Esophagus muscularis mucosa (tissue), 4 donors: ENCODE results near the gene IFT122. TPM values are rescaled to one million over a fixed set of nuclear protein-coding genes. Genes with fewer than 3 reads are reported as not detected.

Experiments
- DNase-seq: peaks from one replicate; pipeline ENCODE4 v3.0.0-alpha.2; 2017; ENCODE audit errors: extremely low spot score
- H3K27ac ChIP-seq, 4 donors: fragments of 200-600 bp; sonication (generic); replicated peaks in 1 of 4; 1 replicate in 3 of 4; 2 replicates in 1 of 4; pipeline ENCODE4 v1.5.1; 2016 to 2019; ENCODE audit warnings: mild to moderate bottlenecking in 1 of 4
- H3K27me3 ChIP-seq, 4 donors: fragments of 200-600 bp; sonication (generic); one replicate each; pipeline versions ENCODE4 v1.5.1 to v1.6.0; 2016 to 2019
- H3K36me3 ChIP-seq, 4 donors: fragments of 200-600 bp; sonication (generic); one replicate each; pipeline ENCODE4 v1.5.1; 2016 to 2019
- H3K4me1 ChIP-seq, 4 donors: fragments of 200-600 bp; sonication (generic); one replicate each; pipeline ENCODE4 v1.5.1; 2016 to 2019
- H3K4me3 ChIP-seq, 4 donors: fragments of 200-600 bp; sonication (generic); 1 replicate in 2 of 4; 2 replicates in 2 of 4; pipeline ENCODE4 v1.5.1; 2016 to 2019; ENCODE audit warnings: mild to moderate bottlenecking in 4 of 4, moderate library complexity in 1 of 4
- H3K9me3 ChIP-seq, 4 donors: fragments of 200-600 bp; sonication (generic); 1 replicate in 3 of 4; 2 replicates in 1 of 4; pipeline ENCODE4 v1.5.1; 2016 to 2019
- EP300 ChIP-seq: sonication (generic); formaldehyde crosslinking; IDR thresholded peaks from one replicate; pipeline ENCODE4 v1.6.1; 2017; ENCODE audit warnings: antibody characterized with exemption
- POLR2A ChIP-seq: fragments of 450-650 bp; IDR thresholded peaks from one replicate; pipeline ENCODE4 v1.6.1; 2017; ENCODE audit warnings: antibody characterized with exemption, moderate library complexity, mild to moderate bottlenecking, low read depth
- POLR2AphosphoS5 ChIP-seq, 2 donors: sonication (generic); formaldehyde crosslinking; IDR thresholded peaks; one replicate each; pipeline ENCODE4 v1.6.1; 2017; ENCODE audit warnings: antibody characterized with exemption in 2 of 2
- WGBS: methylation state at CpG from one replicate; pipeline ENCODE4 v1.1.5; 2018; 5-methylcytosine and 5-hydroxymethylcytosine counted together
- intact Hi-C: fragments of 100-400 bp; cut with DNase I; formaldehyde crosslinking; loops from one replicate; pipeline ENCODE4 v1.15.1; 2023
- total RNA-seq, 4 donors: library from RNA; depleted of rRNA; stranded (reverse); fragments of >200 nt; gene quantifications; one replicate each; pipeline versions ENCODE4 v1.1.0 to v1.2.1, GENCODE V29; 2016
- TF ChIP-seq, protein P1 (sequence below), 3 experiments: fragments of 200-600 bp in 2 of 3; fragments of 450-650 bp in 1 of 3; sonication (generic) in 2 of 3; IDR thresholded peaks; one replicate each; pipeline ENCODE4 v1.5.1; 2017 to 2019; ENCODE audit warnings: antibody characterized with exemption in 3 of 3, mild to moderate bottlenecking in 2 of 3, moderate library complexity in 1 of 3

Gene IFT122
- total RNA-seq, 4 donors from 2014 or later: 19.5 to 32.8 (median 21.9) TPM

DNA sequence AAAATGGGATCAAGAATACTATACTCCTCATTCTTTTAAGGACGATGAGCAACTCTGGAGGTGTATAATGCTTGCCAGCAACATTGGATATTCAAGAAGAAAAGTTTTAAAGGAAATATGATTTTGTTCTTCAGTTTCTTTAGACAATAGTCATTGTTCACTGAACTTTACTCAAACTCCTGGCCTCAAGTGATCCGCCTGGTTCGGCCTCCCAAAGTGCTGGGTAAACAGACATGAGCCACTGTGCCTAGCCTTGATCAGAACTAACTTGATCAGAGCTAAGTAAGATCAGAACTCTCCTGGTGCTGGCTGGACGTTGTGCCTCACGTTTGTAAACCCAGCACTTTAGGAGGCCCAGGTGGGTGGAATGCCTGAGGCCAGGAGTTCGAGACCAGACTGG, 24.2 kb upstream of the IFT122 start:
- no peak overlapping the region for H3K27ac ChIP-seq
- no peaks in the 10 kb centered on the region for H3K36me3 ChIP-seq
- intact Hi-C loops: no loop called here
- no peak for DNase-seq
- H3K9me3 ChIP-seq: no peaks in the 10 kb centered on the region
- 88% methylated on average over 6 of the region's 6 CpGs for WGBS
- H3K27me3 ChIP-seq: no peaks in the 10 kb centered on the region
- no peak overlapping the region for H3K4me3 ChIP-seq
- H3K4me1 ChIP-seq: peaks cover 0 to 8% (median 3%) of the 10 kb centered on the region in 4 donors
- TF ChIP-seq, protein P1, sequence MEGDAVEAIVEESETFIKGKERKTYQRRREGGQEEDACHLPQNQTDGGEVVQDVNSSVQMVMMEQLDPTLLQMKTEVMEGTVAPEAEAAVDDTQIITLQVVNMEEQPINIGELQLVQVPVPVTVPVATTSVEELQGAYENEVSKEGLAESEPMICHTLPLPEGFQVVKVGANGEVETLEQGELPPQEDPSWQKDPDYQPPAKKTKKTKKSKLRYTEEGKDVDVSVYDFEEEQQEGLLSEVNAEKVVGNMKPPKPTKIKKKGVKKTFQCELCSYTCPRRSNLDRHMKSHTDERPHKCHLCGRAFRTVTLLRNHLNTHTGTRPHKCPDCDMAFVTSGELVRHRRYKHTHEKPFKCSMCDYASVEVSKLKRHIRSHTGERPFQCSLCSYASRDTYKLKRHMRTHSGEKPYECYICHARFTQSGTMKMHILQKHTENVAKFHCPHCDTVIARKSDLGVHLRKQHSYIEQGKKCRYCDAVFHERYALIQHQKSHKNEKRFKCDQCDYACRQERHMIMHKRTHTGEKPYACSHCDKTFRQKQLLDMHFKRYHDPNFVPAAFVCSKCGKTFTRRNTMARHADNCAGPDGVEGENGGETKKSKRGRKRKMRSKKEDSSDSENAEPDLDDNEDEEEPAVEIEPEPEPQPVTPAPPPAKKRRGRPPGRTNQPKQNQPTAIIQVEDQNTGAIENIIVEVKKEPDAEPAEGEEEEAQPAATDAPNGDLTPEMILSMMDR (IDR thresholded peaks at IDR 0.05): no peak
- TF ChIP-seq POLR2AphosphoS5 (IDR thresholded peaks at IDR 0.05) (no peak), EP300 (no peak), POLR2A (no peak)

DNA sequence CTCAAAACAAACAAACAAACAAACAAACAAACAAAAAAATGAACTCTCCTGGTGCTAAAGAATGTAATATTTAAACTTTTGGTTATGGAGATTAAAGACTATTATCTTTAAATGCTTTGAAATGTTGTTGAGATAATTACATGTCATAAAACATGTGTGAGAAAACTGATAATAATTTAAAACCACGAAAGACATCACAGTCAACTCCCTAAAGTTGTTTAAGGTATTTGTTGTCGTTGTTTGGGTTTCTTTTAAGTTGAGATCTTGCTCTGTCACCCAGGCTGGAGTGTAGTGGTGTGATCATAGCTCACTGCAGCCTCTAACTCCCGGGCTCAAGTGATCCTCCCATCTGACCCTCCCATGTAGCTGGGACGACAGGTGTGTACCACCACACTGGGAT, 23.6 kb upstream of the IFT122 start:
- intact Hi-C loops: no loop called here
- WGBS: 63% methylated on average over 4 of the region's 4 CpGs
- no peak overlapping the region for H3K27ac ChIP-seq

DNA sequence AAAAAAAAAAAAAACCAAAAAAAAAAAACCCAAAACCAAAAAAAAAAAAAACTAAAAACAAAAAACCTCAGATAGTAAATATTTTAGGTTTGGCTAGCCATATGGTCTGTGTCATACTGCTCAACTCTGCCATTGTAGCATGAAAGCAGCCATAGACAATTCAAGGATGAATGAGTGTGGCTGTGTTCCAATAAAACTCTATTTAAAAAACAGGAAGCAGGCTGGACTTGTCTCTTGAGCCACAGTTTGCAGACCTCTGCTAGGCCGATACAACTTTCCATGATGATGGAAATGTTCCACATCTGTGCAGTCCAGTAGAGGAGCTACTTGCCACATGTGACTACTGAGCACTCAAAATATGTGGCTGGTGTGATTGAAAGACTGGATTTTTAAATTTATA, 22.7 kb upstream of the IFT122 start:
- Histone ChIP-seq H3K27ac (no peak overlapping the region), H3K9me3 (no peaks in the 10 kb centered on the region), H3K4me1 (peaks cover 0 to 8% (median 3%) of the 10 kb centered on the region in 4 donors), H3K27me3 (no peaks in the 10 kb centered on the region), H3K36me3 (no peaks in the 10 kb centered on the region), H3K4me3 (no peak overlapping the region)
- TF ChIP-seq, protein P1 (IDR thresholded peaks at IDR 0.05): no peak
- TF ChIP-seq POLR2AphosphoS5 (IDR thresholded peaks at IDR 0.05): no peak
- TF ChIP-seq POLR2A: no peak
- no peak for TF ChIP-seq EP300
- intact Hi-C loops: no loop called here
- no peak for DNase-seq
- WGBS: 56% methylated on average over 1 of the region's 1 CpG

More for the DNA sequence above, 23.6 kb upstream of the IFT122 start:
- Histone ChIP-seq H3K36me3 (no peaks in the 10 kb centered on the region), H3K4me1 (peaks cover 0 to 8% (median 3%) of the 10 kb centered on the region in 4 donors), H3K9me3 (no peaks in the 10 kb centered on the region), H3K4me3 (no peak overlapping the region), H3K27me3 (no peaks in the 10 kb centered on the region)
- TF ChIP-seq EP300: no peak
- no peak for TF ChIP-seq POLR2A
- TF ChIP-seq, protein P1 (IDR thresholded peaks at IDR 0.05): no peak
- no peak for TF ChIP-seq POLR2AphosphoS5 (IDR thresholded peaks at IDR 0.05)
- DNase-seq: no peak

DNA sequence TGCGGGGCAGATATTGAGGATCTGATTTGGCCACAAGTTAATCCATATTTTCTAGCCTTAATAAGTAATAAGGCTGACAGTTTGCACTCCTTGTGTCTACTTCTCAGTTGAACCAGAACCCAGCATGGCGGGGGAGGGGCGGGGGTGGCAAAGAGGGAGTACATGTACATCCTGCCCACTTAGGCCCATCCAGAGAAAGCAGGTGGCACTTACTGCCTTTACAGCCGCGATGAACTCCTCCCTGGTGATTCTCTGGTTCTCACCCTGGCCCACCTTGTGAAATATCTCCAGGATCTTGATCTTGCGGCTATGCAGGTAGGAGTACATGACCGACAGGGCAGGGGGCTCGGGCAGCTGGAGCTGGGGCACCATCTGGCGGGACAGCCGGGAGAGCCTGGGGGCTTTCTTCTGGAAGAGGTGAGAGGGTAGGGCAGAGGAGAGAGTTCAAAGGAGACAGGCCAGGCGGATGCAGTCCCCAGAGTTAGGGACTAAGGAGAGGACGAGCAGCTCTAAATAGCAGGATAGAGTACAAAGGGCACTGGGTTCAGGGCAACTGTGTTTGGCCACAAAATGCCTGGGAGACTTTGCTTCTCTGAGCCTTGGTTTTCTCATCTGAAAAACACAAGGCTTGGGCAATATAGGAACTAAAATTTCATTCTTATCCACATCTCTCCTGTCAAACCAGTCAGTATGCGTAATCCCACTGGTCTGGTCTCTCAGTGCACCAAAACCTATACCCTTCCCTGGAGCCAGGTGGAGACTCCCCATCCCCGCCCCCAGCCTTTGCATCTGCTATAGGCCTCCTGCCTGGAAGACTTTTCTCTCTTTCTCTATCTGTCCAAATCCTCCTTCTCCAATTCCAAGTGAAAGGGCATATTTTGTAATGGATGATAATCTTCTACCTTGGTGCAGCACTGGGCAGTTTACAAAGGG, 21.7 kb upstream of the IFT122 start:
- 93% methylated on average over 14 of the region's 14 CpGs for WGBS
- no peak for DNase-seq
- intact Hi-C loops: no loop called here

More for the DNA sequence above, 21.7 kb upstream of the IFT122 start:
- no peak for TF ChIP-seq POLR2AphosphoS5 (IDR thresholded peaks at IDR 0.05)
- no peak for TF ChIP-seq EP300
- no peak for TF ChIP-seq POLR2A
- TF ChIP-seq, protein P1 (IDR thresholded peaks at IDR 0.05): no peak
- Histone ChIP-seq H3K4me1 (peaks cover 0 to 8% (median 3%) of the 10 kb centered on the region in 4 donors), H3K4me3 (no peak overlapping the region), H3K36me3 (no peaks in the 10 kb centered on the region), H3K9me3 (no peaks in the 10 kb centered on the region), H3K27ac (no peak overlapping the region), H3K27me3 (no peaks in the 10 kb centered on the region)
